Measurements from ENCODE around the gene INO80C.
"Not testable (repeated sequence)": the region's sequence is repeated elsewhere in the genome, so short reads cannot be mapped to it uniquely, and the experiment has no call there.

INO80C gene

DNA sequence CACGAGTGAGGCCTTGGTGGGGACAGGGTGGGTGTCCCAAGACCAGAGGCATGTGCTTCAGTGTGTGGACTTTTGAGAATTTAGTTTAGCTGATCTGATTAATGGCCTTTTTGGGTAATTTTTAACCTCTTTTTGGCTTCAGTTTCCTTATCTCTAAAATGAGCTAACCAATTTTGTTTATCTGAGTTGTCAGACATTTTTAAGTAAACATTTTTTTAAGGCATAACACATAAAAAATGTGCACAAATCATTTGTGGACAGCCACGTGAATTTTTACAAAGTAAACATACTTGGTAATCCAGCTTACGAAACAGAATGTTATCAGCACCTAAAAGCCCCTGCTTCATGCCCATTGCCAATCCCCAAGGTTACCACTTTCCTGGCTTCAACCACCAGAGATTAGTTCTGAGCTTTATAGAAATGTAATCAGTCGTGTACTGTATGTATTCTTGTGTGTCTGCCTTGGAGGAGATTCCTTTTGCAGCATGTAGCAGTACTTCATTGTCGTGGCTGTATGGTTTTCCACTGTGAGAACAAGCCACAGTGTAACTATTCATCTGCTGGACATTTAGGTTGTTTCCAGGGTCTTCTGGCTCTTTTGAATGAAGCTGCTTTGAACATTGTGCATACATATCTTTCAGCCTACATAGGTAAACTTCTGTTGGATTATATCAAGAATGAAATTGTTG is 8.4 kb upstream of the INO80C start:
- Histone ChIP-seq H3K9ac (ENCODE audit: low read depth, low read length) (no peak overlapping the region), H3K36me3 (ENCODE audit: insufficient read depth, low read length) (no peaks in the 10 kb centered on the region), H3K4me1 (ENCODE audit: insufficient read depth, low read length) (no peaks in the 10 kb centered on the region; the same call in 1 of the 2 replicates), H3K9me3 (ENCODE audit: control insufficient read depth, insufficient read depth, low read length) (no peaks in the 10 kb centered on the region)

DNA sequence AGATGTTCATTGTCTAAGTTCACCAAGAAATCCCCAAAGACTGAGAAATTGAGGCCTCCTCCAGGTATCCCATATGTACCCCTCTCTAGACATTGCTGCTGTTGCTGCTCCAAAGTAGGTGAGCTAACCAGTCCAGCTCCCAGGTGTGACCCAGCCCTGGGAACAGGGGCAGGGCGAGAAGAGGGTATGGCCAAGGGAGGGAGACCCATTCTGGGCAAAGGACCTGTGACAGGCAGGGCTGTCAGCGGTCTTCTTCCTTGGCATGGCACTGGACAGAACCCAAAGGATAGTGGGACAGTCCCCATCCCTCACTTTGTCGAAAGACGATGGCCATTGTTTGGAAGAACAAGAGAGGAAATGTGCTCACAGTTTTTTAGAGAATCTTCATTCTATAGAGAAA is 7.2 kb upstream of the INO80C start:
- H3K4me1 ChIP-seq (ENCODE audit: insufficient read depth, low read length), result peaks cover 6% of the 10 kb centered on the region; the same call in 1 of the 2 replicates
- H3K9me3 ChIP-seq (ENCODE audit: control insufficient read depth, insufficient read depth, low read length), result no peaks in the 10 kb centered on the region
- H3K36me3 ChIP-seq (ENCODE audit: insufficient read depth, low read length), result no peaks in the 10 kb centered on the region
- H3K9ac ChIP-seq (ENCODE audit: low read depth, low read length), result no peak overlapping the region

DNA sequence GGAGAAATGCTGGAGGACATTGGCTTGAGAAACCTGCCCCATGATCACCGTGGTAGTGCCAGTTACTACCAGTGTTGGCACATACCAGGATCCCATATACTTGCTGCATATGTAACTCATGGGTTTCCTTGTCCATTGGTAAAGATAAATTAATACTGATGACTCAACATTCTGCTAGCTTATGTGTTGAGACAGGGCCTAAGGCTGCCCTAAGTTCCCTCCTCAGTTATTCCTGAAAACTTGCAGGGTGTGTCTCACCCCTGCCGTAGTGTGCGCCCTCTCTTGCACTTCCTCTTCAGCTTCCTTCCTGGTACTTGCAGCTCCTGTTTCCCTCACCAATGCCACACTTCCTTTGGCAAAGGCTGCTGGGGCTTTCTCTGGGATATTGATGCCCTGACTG is 4.3 kb upstream of the INO80C start:
- Histone ChIP-seq H3K9ac (ENCODE audit: low read depth, low read length) (no peak overlapping the region), H3K4me1 (ENCODE audit: insufficient read depth, low read length) (peaks cover 8% of the 10 kb centered on the region; the same call in 1 of the 2 replicates), H3K36me3 (ENCODE audit: insufficient read depth, low read length) (no peaks in the 10 kb centered on the region), H3K9me3 (ENCODE audit: control insufficient read depth, insufficient read depth, low read length) (no peaks in the 10 kb centered on the region)

DNA sequence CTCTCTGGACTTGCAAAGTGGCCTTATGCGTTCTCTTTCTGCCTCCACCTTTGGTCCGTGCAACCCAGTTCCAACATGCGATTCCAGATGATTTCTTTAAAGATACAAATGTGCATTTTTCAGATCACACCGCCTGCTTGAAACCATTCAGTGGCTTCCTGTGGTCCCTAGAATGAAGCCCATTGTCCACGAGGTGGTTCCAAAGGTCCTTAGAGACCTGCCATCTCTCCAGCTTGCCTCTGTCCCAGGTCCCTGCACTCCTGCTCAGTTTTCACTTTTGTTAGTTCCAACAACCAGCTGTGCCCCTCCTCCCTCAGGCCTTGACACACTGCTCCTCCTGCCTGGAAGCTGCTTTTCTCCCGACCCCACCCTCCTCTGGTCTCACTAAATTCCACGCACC is 3.6 kb upstream of the INO80C start:
- Histone ChIP-seq H3K36me3 (ENCODE audit: insufficient read depth, low read length) (no peaks in the 10 kb centered on the region), H3K4me1 (ENCODE audit: insufficient read depth, low read length) (peaks cover 12% of the 10 kb centered on the region; the same call in 1 of the 2 replicates), H3K9ac (ENCODE audit: low read depth, low read length) (no peak overlapping the region), H3K9me3 (ENCODE audit: control insufficient read depth, insufficient read depth, low read length) (no peaks in the 10 kb centered on the region)

DNA sequence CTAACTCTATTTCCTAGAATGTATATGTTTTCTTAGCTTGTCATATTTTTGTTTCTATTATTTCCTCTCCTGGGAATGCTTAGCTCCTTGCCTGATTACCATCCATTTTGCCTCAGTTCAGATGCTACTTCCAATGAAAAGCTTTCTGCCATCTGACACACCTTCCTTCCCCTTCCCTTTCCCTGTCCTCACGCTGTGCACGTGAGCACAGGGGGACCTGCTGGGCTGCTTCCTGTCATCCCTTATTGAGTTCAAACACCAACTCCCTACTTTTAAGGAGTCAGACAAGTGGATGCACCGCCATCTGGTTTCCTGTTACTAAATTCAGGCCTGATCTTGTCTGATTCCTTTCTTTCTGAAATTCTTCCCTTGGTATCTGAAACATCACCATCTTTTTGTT is 2.4 kb upstream of the INO80C start:
- H3K9me3 ChIP-seq (ENCODE audit: control insufficient read depth, insufficient read depth, low read length), result no peaks in the 10 kb centered on the region
- H3K9ac ChIP-seq (ENCODE audit: low read depth, low read length), result no peak overlapping the region
- peaks cover 15% of the 10 kb centered on the region; the same call in 1 of the 2 replicates for H3K4me1 ChIP-seq (ENCODE audit: insufficient read depth, low read length)
- H3K36me3 ChIP-seq (ENCODE audit: insufficient read depth, low read length), result no peaks in the 10 kb centered on the region

DNA sequence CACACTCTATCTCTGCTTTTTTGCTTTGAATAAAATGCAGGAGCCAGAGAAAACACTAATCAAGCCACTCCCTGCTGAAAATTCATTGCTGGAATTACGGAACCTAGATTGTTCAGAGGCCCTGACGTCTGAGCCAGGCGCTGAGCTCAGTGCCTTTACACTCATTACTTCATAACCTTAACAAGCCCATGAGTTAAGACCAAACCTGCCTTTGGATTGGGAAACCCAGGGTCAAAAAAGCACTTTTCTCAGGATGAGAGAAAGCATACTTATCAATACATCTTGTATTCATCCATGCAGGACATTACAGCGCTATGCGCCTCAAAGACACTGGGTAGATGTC is 762 bp downstream of the INO80C start:
- Histone ChIP-seq H3K9ac (ENCODE audit: low read depth, low read length) (peak overlapping the region; percentile 90), H3K36me3 (ENCODE audit: insufficient read depth, low read length) (no peaks in the 10 kb centered on the region), H3K4me1 (ENCODE audit: insufficient read depth, low read length) (peaks cover 26% of the 10 kb centered on the region), H3K9me3 (ENCODE audit: control insufficient read depth, insufficient read depth, low read length) (no peaks in the 10 kb centered on the region)

DNA sequence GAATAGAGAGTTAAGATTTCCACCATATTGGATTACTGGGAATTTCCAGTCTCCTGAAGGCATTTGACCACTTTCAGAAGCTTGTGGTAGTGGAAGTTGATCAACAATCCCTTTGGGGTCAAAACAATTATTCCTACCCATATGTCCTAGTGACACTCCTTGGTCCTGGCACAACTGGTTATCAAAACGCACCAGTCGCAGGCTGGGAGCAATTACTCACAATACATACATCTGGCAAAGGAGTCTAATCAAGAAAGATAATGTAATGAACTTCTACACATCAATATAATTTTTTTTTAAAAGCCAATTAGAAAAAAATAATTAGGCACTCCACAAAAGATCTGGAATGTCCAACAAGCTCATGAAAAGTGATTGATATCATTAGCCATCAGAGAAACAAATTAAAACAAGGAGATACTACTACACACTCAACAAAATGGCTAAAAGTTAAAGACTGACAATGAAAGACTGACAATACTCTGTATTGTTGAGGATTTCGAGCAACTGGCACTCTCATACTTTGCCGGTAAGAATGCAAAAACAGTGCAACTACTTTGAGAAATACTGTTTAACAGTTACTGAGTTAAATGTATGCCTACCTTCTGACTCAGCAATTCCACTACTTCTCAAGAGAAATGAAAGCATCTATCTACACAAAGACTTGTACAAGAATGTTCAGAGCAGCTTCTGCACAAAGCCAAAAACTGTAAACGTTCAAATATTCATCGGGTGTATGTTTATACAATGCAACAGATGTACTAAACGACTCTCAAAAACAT is 2.0 kb downstream of the INO80C start:
- H3K9me3 ChIP-seq (ENCODE audit: control insufficient read depth, insufficient read depth, low read length), result no peaks in the 10 kb centered on the region
- peaks cover 37% of the 10 kb centered on the region for H3K4me1 ChIP-seq (ENCODE audit: insufficient read depth, low read length)
- no peaks in the 10 kb centered on the region for H3K36me3 ChIP-seq (ENCODE audit: insufficient read depth, low read length)
- H3K9ac ChIP-seq (ENCODE audit: low read depth, low read length), result no peak overlapping the region

DNA sequence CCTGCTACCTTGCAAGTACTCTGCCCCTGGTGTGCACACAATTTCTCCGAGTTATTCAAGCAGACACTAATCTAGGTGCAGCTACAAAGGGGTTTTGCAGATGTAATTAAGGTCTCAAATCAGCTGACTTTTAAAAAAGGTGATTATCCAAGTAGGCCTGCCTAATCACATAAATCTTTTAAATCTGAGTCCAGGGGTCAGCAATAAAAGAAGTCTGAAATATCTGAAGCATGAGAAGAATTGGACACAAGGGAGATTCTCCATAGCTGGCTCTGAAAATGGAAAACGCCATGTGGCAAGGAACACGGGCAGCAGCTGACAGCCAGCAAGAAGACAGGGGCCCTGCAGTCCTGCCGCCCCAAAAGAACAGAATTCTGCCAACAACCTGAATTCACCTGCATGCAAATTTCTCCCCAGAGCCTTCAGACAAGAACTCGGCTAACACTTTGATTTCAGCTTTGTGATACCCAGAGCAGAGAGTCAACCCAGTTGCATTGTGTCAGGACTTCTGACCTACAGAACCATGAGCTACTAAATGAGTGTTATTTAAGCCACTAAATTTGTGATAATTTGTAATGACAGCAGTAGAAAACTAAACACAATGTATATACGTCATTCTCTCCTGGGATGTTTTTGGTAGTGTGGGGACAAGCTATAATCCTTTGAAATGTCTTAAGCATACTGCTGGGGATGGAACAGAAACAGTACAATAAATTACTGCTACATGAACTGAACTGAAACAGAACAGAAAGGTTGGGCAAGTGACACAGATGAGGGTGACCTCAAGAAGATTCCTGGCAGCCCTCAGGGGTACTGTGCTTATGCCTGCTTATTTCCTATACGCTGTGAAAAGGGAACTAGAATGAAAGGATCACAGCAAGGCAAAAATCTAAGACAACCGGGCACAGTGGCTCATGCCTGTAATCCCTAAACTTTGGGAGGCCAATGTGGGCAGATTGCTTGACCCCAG is 3.2 kb downstream of the INO80C start:
- Histone ChIP-seq H3K9me3 (ENCODE audit: control insufficient read depth, insufficient read depth, low read length) (no peaks in the 10 kb centered on the region), H3K4me1 (ENCODE audit: insufficient read depth, low read length) (peaks cover 38% of the 10 kb centered on the region), H3K36me3 (ENCODE audit: insufficient read depth, low read length) (no peaks in the 10 kb centered on the region), H3K9ac (ENCODE audit: low read depth, low read length) (no peak overlapping the region)

DNA sequence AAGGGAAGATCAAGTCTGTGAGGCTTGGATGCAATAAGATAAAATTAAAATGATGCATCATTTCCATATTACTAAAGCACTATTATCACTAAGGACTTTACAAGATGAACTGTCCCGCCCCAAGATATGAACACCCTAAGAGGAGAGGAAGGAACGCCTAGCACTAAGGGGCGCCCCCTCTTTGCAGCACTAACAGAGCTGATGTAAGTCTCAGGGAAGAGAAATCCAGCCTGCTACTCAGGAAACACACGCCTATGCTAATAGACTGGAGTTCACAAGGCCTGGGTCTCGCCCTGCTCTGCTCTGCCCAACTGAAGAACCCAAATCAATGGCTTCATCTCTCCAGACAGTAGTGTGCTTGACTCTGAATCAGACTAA is 6.1 kb downstream of the INO80C start:
- H3K9ac ChIP-seq (ENCODE audit: low read depth, low read length), result no peak overlapping the region
- H3K36me3 ChIP-seq (ENCODE audit: insufficient read depth, low read length), result no peaks in the 10 kb centered on the region
- peaks cover 39% of the 10 kb centered on the region for H3K4me1 ChIP-seq (ENCODE audit: insufficient read depth, low read length)
- H3K9me3 ChIP-seq (ENCODE audit: control insufficient read depth, insufficient read depth, low read length), result no peaks in the 10 kb centered on the region

DNA sequence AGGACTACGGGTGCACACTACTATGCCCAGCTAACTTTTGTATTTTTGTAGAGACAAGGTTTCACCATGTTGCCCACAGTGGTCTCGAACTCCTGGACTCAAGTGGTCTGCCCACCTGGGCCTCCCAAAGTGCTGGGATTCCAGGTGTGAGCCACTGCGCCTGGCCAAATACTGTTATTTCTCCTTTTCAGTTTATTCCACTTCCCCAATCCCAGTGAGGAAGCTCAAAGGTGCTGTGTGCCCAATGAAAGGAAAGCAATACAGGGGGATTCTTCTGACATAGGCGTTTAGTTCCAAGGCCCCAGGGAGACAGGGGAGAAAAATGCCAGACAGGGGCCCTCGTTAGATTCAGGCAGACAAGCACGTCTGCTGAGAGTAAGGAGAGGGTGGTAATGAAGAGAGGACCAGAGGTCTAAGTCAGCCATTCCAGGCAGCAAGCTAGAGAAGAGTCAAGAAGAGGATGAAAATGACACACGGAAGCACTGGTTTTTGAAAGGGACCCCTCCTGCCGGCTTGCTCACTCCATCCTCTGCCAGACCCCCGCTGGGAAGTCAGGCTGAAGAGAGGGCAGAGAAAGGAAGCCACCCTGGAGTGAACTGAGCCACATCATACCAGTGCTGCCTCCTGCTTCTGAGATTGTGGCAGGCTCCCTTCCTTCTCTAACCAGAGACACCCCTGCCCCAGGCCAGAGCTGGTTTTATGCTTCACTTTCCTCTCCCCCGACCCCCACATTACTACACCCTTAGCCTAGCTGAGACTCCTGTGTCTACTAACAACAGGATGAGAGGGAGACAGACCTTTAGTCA is 6.7 kb downstream of the INO80C start:
- Histone ChIP-seq H3K36me3 (ENCODE audit: insufficient read depth, low read length) (no peaks in the 10 kb centered on the region), H3K4me1 (ENCODE audit: insufficient read depth, low read length) (peaks cover 33% of the 10 kb centered on the region), H3K9ac (ENCODE audit: low read depth, low read length) (peak overlapping the region; percentile 4; the same call in 1 of the 2 replicates), H3K9me3 (ENCODE audit: control insufficient read depth, insufficient read depth, low read length) (no peaks in the 10 kb centered on the region)

DNA sequence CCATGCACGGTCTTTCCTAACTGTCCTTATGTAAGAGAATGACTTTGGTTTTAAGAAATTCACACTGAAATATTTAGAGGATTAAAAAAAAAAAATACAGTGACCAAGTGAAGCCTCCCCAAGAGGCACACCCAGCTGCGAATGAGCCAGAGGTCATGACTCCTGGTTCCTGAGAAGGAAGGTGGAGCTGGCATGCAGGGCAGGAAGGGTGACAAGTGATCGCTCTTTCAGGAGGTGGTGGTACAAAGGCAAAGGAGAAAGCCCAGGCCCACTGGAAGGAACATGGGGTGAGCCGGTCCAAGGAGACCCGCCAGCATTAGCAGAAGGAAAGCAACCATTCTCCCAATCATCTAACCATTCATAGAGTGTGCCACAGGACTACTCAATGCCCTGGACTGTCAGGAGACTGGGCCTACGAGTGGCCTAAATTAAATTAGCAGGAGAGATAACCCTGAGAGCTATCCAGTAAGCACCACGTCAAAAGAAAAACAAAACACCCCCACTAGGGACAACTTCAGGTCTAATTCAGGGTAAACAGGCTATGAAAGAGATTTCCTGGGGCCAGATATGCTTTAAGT is 7.8 kb downstream of the INO80C start:
- Histone ChIP-seq H3K9ac (ENCODE audit: low read depth, low read length) (no peak overlapping the region), H3K36me3 (ENCODE audit: insufficient read depth, low read length) (no peaks in the 10 kb centered on the region), H3K4me1 (ENCODE audit: insufficient read depth, low read length) (peaks cover 33% of the 10 kb centered on the region), H3K9me3 (ENCODE audit: control insufficient read depth, insufficient read depth, low read length) (no peaks in the 10 kb centered on the region)

DNA sequence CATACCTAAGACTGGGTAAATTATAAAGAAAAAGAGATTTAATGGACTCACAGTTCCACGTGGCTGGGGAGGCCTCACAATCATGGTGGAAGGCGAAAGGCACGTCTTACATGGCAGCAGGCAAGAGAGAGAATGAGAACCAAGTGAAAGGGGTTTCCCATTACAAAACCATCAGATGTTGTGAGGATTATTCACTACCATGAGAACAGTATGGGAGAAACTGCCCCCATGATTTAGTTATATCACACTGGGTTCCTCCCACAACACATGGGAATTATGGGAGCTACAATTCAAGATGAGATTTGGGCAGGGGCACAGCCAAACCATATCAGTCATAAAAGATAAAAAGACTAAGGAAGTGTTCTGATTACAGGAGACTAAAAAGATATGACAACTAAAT is 8.5 kb downstream of the INO80C start:
- not testable (repeated sequence) for H3K36me3 ChIP-seq (ENCODE audit: insufficient read depth, low read length); H3K9me3 ChIP-seq (ENCODE audit: control insufficient read depth, insufficient read depth, low read length); H3K9ac ChIP-seq (ENCODE audit: low read depth, low read length)
- H3K4me1 ChIP-seq (ENCODE audit: insufficient read depth, low read length), result peaks cover 33% of the 10 kb centered on the region

DNA sequence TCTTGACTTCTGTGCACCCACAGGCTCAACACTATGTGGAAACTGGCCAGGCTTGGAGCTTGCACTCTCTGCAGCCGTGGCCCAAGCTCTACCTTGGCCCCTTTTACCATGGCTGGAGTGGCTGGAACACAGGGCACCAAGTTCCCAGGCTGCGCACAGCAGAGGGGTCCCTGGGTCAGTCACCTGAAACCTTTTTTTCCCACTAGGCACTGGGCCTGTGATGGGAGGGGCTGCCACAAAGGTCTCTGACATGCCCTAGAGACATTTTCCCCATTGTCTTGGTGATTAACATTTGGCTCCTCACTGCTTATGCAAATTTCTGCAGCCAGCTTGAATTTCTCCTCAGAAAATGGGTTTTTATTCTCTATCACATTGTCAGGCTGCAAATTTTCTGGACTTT is 9.4 kb downstream of the INO80C start:
- peak overlapping the region; percentile 26; the same call in 1 of the 2 replicates for H3K9ac ChIP-seq (ENCODE audit: low read depth, low read length)
- not testable (repeated sequence) for H3K36me3 ChIP-seq (ENCODE audit: insufficient read depth, low read length); H3K9me3 ChIP-seq (ENCODE audit: control insufficient read depth, insufficient read depth, low read length)
- peaks cover 26% of the 10 kb centered on the region for H3K4me1 ChIP-seq (ENCODE audit: insufficient read depth, low read length)

Data from ES-I3 (cell line).